ENCODE results near the gene CC2D2B. TPM values are rescaled to one million over a fixed set of nuclear protein-coding genes. Genes with fewer than 3 reads are reported as not detected.
A peak's percentile ranks its signal among the peaks of the same experiment; 100 is the strongest.

The CC2D2B gene
- total and polyA plus RNA-seq, 2 of the 8 experiments (the other 6 are each of a cell fraction or from before 2014, with no cell fraction given): 0.09 to 0.71 TPM

GRCh38 chr10:95906677-95907455 lies 909 bp upstream of the CC2D2B start:
- no peak overlapping the region for H3K4ac ChIP-seq (replicated peaks; ENCODE audit: insufficient read length, low read depth, low read length)
- no peak overlapping the region for H2BK12ac ChIP-seq (ENCODE audit: low read depth, low read length)
- no peak overlapping the region for H3K23ac ChIP-seq (ENCODE audit: insufficient read length)
- no peaks in the 10 kb centered on the region for H3K4me1 ChIP-seq (replicated peaks in 1 of 4; ENCODE audit: control insufficient read depth in 3 of 4, insufficient read depth in 4 of 4, low read length in 3 of 4)
- peak in 1 of 2 experiments; percentile 56 for DNase-seq (ENCODE audit: low read depth in 1 of 2, low spot score in 2 of 2)
- H4K91ac ChIP-seq (replicated peaks; ENCODE audit: insufficient read length, low read length): no peak overlapping the region
- peak overlapping the region in 2 of 4 experiments; percentile 31 to 42; a peak in 3 of 7 replicates for H3K9ac ChIP-seq (replicated peaks in 1 of 4; ENCODE audit: extremely low read depth in 1 of 4, low read depth in 3 of 4, low read length in 3 of 4)
- H2AK5ac ChIP-seq (ENCODE audit: low read depth, low read length): no peak overlapping the region
- no peak overlapping the region for H2BK120ac ChIP-seq (replicated peaks; ENCODE audit: low read depth, low read length)
- no peak overlapping the region for H4K8ac ChIP-seq (ENCODE audit: extremely low read depth, insufficient read depth, low read length)
- H3K18ac ChIP-seq (ENCODE audit: extremely low read depth, low read length): 0 out of 2 replicates have a peak overlapping the region, but pooled peaks have one; percentile 53
- H3K4me2 ChIP-seq (ENCODE audit: insufficient read depth in 1 of 2, low read depth in 2 of 2, low read length in 2 of 2): peak overlapping the region; percentile 70 to 87
- H3K27me3 ChIP-seq (replicated peaks in 1 of 4; ENCODE audit: control insufficient read depth in 3 of 4, extremely low read depth in 1 of 4, insufficient read depth in 3 of 4, low read length in 3 of 4): no peaks in the 10 kb centered on the region
- no peak overlapping the region for H3K56ac ChIP-seq (replicated peaks; ENCODE audit: insufficient read length, low read depth, low read length)
- no peaks in the 10 kb centered on the region for H3K79me2 ChIP-seq (ENCODE audit: control insufficient read depth in 1 of 2, insufficient read depth in 2 of 2, low read length in 2 of 2)
- POLR2A ChIA-PET (ENCODE audit: partially characterized antibody): interaction anchor here (1.2 to 1.5 kb wide), 3 partner anchors 34 to 262 kb away, joined by 3 to 6 read pairs (median 4); partner anchors contain the start of gene ZNF518A
- TF ChIP-seq RAD21 (IDR thresholded peaks at IDR 0.05 in 1 of 2, conservative IDR thresholded peaks at IDR 0.05 in 1 of 2; ENCODE audit: low read depth in 2 of 2, low read length in 2 of 2) (peak; percentile 50 to 63), CTCF (IDR thresholded peaks at IDR 0.05; ENCODE audit: control extremely low read depth in 1 of 3, insufficient read depth in 1 of 3, low read depth in 1 of 3, low read length in 3 of 3) (peak in 1 of 3 experiments; percentile 34; a peak in 2 of 4 replicates), ZNF274 (IDR thresholded peaks at IDR 0.05; ENCODE audit: borderline replicate concordance, extremely low read depth, low read length) (no peak), TAF1 (IDR thresholded peaks at IDR 0.05; ENCODE audit: low read depth, low read length) (no peak)
- peaks cover 2 to 13% (median 3%) of the 10 kb centered on the region in 4 experiments; a peak in 4 of 8 replicates for H3K36me3 ChIP-seq (ENCODE audit: control insufficient read depth in 2 of 4, insufficient read depth in 4 of 4, low read length in 3 of 4)
- no peak overlapping the region for H2BK5ac ChIP-seq (ENCODE audit: low read depth, low read length)
- 21% methylated on average over 22 of the region's 22 CpGs; no CpG with 5 or more reads in 1 of the 2 experiments for WGBS, 2 experiments (ENCODE audit: extremely low coverage in 1 of 2, insufficient coverage in 1 of 2, insufficient read length in 1 of 2, insufficient replicate concordance in 2 of 2, low coverage in 1 of 2, low lambda C conversion rate in 2 of 2, missing lambda C conversion rate in 1 of 2)
- peak overlapping the region; percentile 83 for H2AFZ ChIP-seq (ENCODE audit: low read length)
- FAIRE-seq: peak; percentile 66
- CTCF ChIA-PET (ENCODE audit: partially characterized antibody): interaction anchor here (0.8 to 1.7 kb wide), 5 partner anchors 90 to 667 kb away, joined by 3 to 6 read pairs (median 4); partner anchors contain the start of gene TCTN3
- H3K23me2 ChIP-seq (ENCODE audit: low read depth, low read length): peaks cover 8% of the 10 kb centered on the region; the same call in 1 of the 2 replicates
- peak overlapping the region; percentile 73 to 82 (median 76) for H3K4me3 ChIP-seq (ENCODE audit: extremely low read depth in 1 of 4, insufficient read depth in 2 of 4, low read depth in 3 of 4, low read length in 4 of 4)
- no peaks in the 10 kb centered on the region for H3K79me1 ChIP-seq (ENCODE audit: low read depth, low read length)
- H2BK15ac ChIP-seq (ENCODE audit: low read length): no peak overlapping the region
- H4K5ac ChIP-seq (ENCODE audit: insufficient read length, low read depth, low read length): no peak overlapping the region
- H4K20me1 ChIP-seq (replicated peaks in 1 of 2; ENCODE audit: control insufficient read depth in 1 of 2, insufficient read depth in 2 of 2, low read length in 2 of 2): peaks cover 0 to 1% of the 10 kb centered on the region in 2 experiments
- H3K9me3 ChIP-seq (ENCODE audit: insufficient read depth in 2 of 2, low read depth in 1 of 2, low read length in 1 of 2): no peaks in the 10 kb centered on the region
- no peak overlapping the region for H3K14ac ChIP-seq (ENCODE audit: insufficient read length)
- H2BK20ac ChIP-seq (ENCODE audit: low read length): no peak overlapping the region
- no peak overlapping the region for H3K27ac ChIP-seq (ENCODE audit: low read depth, low read length)

Measured in H1 (cell line).